C4-2B (cell line): ENCODE data around the gene KCNAB1.

ENCODE experiments used
- H3K27ac ChIP-seq: fragments of 450-650 bp; 2 replicates; pipeline ENCODE4 v1.5.1; 2017
- CTCF ChIP-seq: fragments of 450-650 bp; conservative IDR thresholded peaks from 2 replicates; pipeline ENCODE4 v1.5.1; 2017; ENCODE audit warnings: mild to moderate bottlenecking
- ZFX ChIP-seq: fragments of 450-650 bp; IDR thresholded peaks from 2 replicates; pipeline ENCODE4 v1.6.1; 2017

The KCNAB1 gene

GRCh38 chr3:156293566-156293965 lies 173.2 kb downstream of the KCNAB1 start:
- no peak for TF ChIP-seq CTCF
- TF ChIP-seq ZFX = no peak
- H3K27ac ChIP-seq = no peak overlapping the region

GRCh38 chr3:156297582-156297981 lies 177.2 kb downstream of the KCNAB1 start:
- no peak for TF ChIP-seq ZFX
- TF ChIP-seq CTCF = no peak
- H3K27ac ChIP-seq = no peak overlapping the region

- TF ChIP-seq ZFX (no peak), CTCF (no peak)
Observed at GRCh38 chr3:156298014-156298413, 177.6 kb downstream of the KCNAB1 start.

GRCh38 chr3:156298938-156299337 lies 178.6 kb downstream of the KCNAB1 start:
- TF ChIP-seq ZFX (no peak), CTCF (no peak)
- no peak overlapping the region for H3K27ac ChIP-seq

More at GRCh38 chr3:156298014-156298413, 177.6 kb downstream of the KCNAB1 start:
- H3K27ac ChIP-seq = no peak overlapping the region

GRCh38 chr3:156299569-156299968 lies 179.2 kb downstream of the KCNAB1 start:
- no peak for TF ChIP-seq CTCF
- no peak for TF ChIP-seq ZFX
- no peak overlapping the region for H3K27ac ChIP-seq

GRCh38 chr3:156300371-156300770 lies 180.0 kb downstream of the KCNAB1 start:
- H3K27ac ChIP-seq = no peak overlapping the region
- TF ChIP-seq ZFX = no peak
- no peak for TF ChIP-seq CTCF

- TF ChIP-seq ZFX = no peak
- TF ChIP-seq CTCF = no peak
- no peak overlapping the region for H3K27ac ChIP-seq
Observed at GRCh38 chr3:156300929-156301840, 180.8 kb downstream of the KCNAB1 start.
